ENCODE data around the gene PPOX. TPM values are rescaled to one million over a fixed set of nuclear protein-coding genes. Genes with fewer than 3 reads are reported as not detected.

PPOX gene
- total RNA-seq, 4 donors from 2014 or later = 16.7 to 46.5 (median 24.8) TPM

DNA sequence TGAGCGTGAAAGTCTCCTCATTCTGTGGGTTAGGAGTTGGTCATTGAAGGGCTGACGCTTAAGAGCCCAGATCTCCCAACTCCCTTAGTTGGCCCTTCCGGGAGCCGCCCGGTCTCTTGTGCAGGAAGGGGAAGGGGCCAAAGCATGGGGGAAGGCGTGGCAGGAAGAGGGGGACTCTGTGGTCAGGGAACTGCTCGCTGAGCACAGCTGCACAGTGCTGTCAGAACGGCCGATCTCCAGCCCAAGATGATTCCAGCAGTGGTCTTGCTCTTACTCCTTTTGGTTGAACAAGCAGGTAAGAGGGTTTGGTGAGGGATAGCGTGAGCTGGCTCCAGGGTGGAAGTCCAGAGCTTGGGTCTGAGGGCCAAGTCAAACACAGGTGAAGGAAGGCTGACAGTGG, 48.9 kb downstream of the PPOX start, which contains the start of gene FCER1G:
Gene FCER1G, plus strand, starts transcription at position 220 of the 400 bp plus-strand sequence. Its CDS starts 27 bp downstream, at position 247.
- intact Hi-C loops (cut with DNase I; ENCODE audit: low total_unique reads) = no loop called here
- peak within 1 kb of the TSS; percentile 10 for H3K4me3 ChIP-seq (ENCODE audit: low read depth, poor library complexity, severe bottlenecking)
- WGBS, 2 donors = 74 to 77% methylated on average over 10 of the region's 10 CpGs
- peak; percentile 54 to 90 for DNase-seq (ENCODE audit: low spot score in 2 of 2)
- TF ChIP-seq CTCF (IDR thresholded peaks at IDR 0.05) (no peak), POLR2A (IDR thresholded peaks at IDR 0.05) (peak in 1 of 2 donors; percentile 18)

DNA sequence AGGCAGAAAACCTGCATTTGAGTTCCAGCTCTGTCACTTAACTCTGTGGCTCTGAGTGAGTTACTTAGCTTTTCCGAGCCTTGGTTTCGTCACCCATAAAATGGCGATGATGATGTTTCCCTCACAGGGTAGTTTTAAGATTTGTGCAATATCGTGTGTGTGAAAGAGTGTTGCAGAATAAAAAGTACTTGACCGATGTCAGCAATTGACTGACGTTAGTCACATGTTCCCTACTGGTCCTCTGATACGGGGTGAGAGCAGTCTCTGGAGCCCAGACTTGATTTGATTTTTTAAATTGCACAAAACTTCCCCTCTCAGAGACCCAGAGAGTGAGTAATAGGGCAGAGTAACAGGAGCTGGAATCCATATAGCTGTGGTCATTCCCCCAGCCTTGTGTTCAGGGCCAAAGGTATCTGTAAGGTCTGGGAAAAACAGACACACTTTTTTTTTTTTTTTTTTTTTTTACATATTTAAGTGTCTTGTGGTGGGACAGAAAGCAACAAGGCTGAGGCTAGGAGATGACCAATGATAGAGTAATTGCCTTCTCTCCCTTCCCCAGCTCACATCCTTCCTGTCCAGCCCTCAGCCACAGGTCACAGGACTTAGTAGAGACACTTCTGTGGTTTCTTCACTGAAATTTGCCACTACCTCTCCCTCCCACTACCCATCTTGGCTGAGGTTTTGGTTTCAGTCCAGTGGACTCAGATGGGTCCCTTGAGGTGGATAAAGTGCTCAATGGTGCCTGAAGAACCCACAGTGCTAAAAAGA, 50.9 kb downstream of the PPOX start:
- TF ChIP-seq POLR2A (IDR thresholded peaks at IDR 0.05) = no peak
- TF ChIP-seq CTCF (IDR thresholded peaks at IDR 0.05) = no peak
- intact Hi-C loops (cut with DNase I; ENCODE audit: low total_unique reads) = no loop called here
- H3K4me3 ChIP-seq (ENCODE audit: low read depth, poor library complexity, severe bottlenecking) = no peak overlapping the region
- 52 to 55% methylated on average over 7 of the region's 7 CpGs for WGBS, 2 donors
- peak in 1 of 2 donors; percentile 53 for DNase-seq (ENCODE audit: low spot score in 2 of 2)

- no peak for DNase-seq (ENCODE audit: low spot score in 2 of 2)
- no peak overlapping the region for H3K4me3 ChIP-seq (ENCODE audit: low read depth, poor library complexity, severe bottlenecking)
- TF ChIP-seq POLR2A (IDR thresholded peaks at IDR 0.05) (no peak), CTCF (IDR thresholded peaks at IDR 0.05) (no peak)
- intact Hi-C loops (cut with DNase I; ENCODE audit: low total_unique reads) = no loop called here
- 58 to 73% methylated on average over 6 of the region's 6 CpGs for WGBS, 2 donors
Observed at GRCh38 chr1:161217831-161218230, 51.6 kb downstream of the PPOX start.

- intact Hi-C loops (cut with DNase I; ENCODE audit: low total_unique reads) = no loop called here
- DNase-seq (ENCODE audit: low spot score in 2 of 2) = no peak
- 65 to 76% methylated on average over 8 of the region's 8 CpGs for WGBS, 2 donors
- no peak for TF ChIP-seq POLR2A (IDR thresholded peaks at IDR 0.05)
- TF ChIP-seq CTCF (IDR thresholded peaks at IDR 0.05) = no peak
- no peak overlapping the region for H3K4me3 ChIP-seq (ENCODE audit: low read depth, poor library complexity, severe bottlenecking)
Observed at GRCh38 chr1:161218301-161219077, 52.3 kb downstream of the PPOX start.

GRCh38 chr1:161219078-161219892, 53.1 kb downstream of the PPOX start:
- intact Hi-C loops (cut with DNase I; ENCODE audit: low total_unique reads) = no loop called here
- no peak for TF ChIP-seq POLR2A (IDR thresholded peaks at IDR 0.05)
- TF ChIP-seq CTCF (IDR thresholded peaks at IDR 0.05) = no peak
- H3K4me3 ChIP-seq (ENCODE audit: low read depth, poor library complexity, severe bottlenecking) = no peak overlapping the region
- DNase-seq (ENCODE audit: low spot score in 2 of 2) = no peak
- WGBS, 2 donors = 81 to 84% methylated on average over 5 of the region's 5 CpGs
